Dermis microvascular lymphatic vessel endothelial cell (primary cell): ENCODE results near the gene RCAN2. TPM values are rescaled to one million over a fixed set of nuclear protein-coding genes. Genes with fewer than 3 reads are reported as not detected.

ENCODE experiments used
- DNase-seq, 2 donors: peaks; one replicate each; pipeline versions ENCODE4 v3.0.0 to v3.0.0-alpha.2; 2010; ENCODE audit warnings: low read depth in 2 of 2
- total RNA-seq: library from RNA; depleted of rRNA; stranded (reverse); fragments of >200 nt; gene quantifications from 2 replicates; pipeline ENCODE4 v1.2.1, GENCODE V29; 2014

Gene RCAN2
- total RNA-seq, 1 donor from 2014 or later = 0.26 TPM

GRCh38 chr6:46491628-46492547 lies 639 bp upstream of the RCAN2 start:
- DNase-seq = peak in 1 of 2 donors; percentile 2

- DNase-seq = no peak
Observed at GRCh38 chr6:46490425-46491200, 636 bp downstream of the RCAN2 start.

- peak; percentile 0 to 2 for DNase-seq
Observed at GRCh38 chr6:46486181-46486580, 5.1 kb downstream of the RCAN2 start.

GRCh38 chr6:46484081-46484820 lies 7.0 kb downstream of the RCAN2 start:
- DNase-seq = no peak

- no peak for DNase-seq
Observed at GRCh38 chr6:46476301-46476700, 14.9 kb downstream of the RCAN2 start.

GRCh38 chr6:46473881-46474280 lies 17.4 kb downstream of the RCAN2 start:
- no peak for DNase-seq

- DNase-seq = no peak
Observed at GRCh38 chr6:46472243-46472642, 19.0 kb downstream of the RCAN2 start.

- DNase-seq = no peak
Observed at GRCh38 chr6:46469021-46469420, 22.2 kb downstream of the RCAN2 start.

- no peak for DNase-seq
Observed at GRCh38 chr6:46468403-46469010, 22.7 kb downstream of the RCAN2 start.

GRCh38 chr6:46466570-46466969 lies 24.7 kb downstream of the RCAN2 start:
- no peak for DNase-seq

GRCh38 chr6:46465294-46466165 lies 25.7 kb downstream of the RCAN2 start:
- no peak for DNase-seq

- peak in 1 of 2 donors; percentile 11 for DNase-seq
Observed at GRCh38 chr6:46456297-46456696, 35.0 kb downstream of the RCAN2 start.

- no peak for DNase-seq
Observed at GRCh38 chr6:46454691-46455090, 36.6 kb downstream of the RCAN2 start.

GRCh38 chr6:46453741-46454316 lies 37.4 kb downstream of the RCAN2 start:
- no peak for DNase-seq

GRCh38 chr6:46453216-46453615 lies 38.0 kb downstream of the RCAN2 start:
- DNase-seq = no peak

- DNase-seq = no peak
Observed at GRCh38 chr6:46452312-46452917, 38.8 kb downstream of the RCAN2 start.

GRCh38 chr6:46451343-46451742 lies 39.9 kb downstream of the RCAN2 start:
- DNase-seq = no peak

- DNase-seq = no peak
Observed at GRCh38 chr6:46444772-46445454, 46.3 kb downstream of the RCAN2 start.

- DNase-seq = no peak
Observed at GRCh38 chr6:46443623-46444022, 47.6 kb downstream of the RCAN2 start.
